Activated T-cell treated with anti-CD3 and anti-CD28 coated beads, Interleukin-2, amount 50 U/mL, for 4 hours (primary cell): Measurements from ENCODE around the gene MAT2A. TPM values are rescaled to one million over a fixed set of nuclear protein-coding genes. Genes with fewer than 3 reads are reported as not detected.
"Not testable (repeated sequence)": the region's sequence is repeated elsewhere in the genome, so short reads cannot be mapped to it uniquely, and the experiment has no call there.

Source experiments
- ATAC-seq, 2 donors: fragments of 200-7000 bp; cut with Tn5 transposase; one replicate each; pipeline ENCODE4 v1.10.0; 2021
- DNase-seq: peaks from one replicate; pipeline ENCODE4 v3.0.0-alpha.2; 2020
- H3K27me3 Mint-ChIP-seq: one replicate; pipeline ENCODE4 v1.8.0; 2021; ENCODE audit warnings: low read depth, mixed read lengths
- H3K36me3 Mint-ChIP-seq: one replicate; pipeline ENCODE4 v1.8.0; 2022; ENCODE audit warnings: mixed read lengths; ENCODE audit not compliant: insufficient read depth
- H3K4me1 Mint-ChIP-seq: one replicate; pipeline ENCODE4 v1.8.0; 2021; ENCODE audit warnings: low read depth, mixed read lengths
- H3K4me3 Mint-ChIP-seq: one replicate; pipeline ENCODE4 v1.8.0; 2021; ENCODE audit warnings: mild to moderate bottlenecking, moderate library complexity, mixed read lengths
- H3K9me3 Mint-ChIP-seq: one replicate; pipeline ENCODE4 v1.8.0; 2021; ENCODE audit warnings: mixed read lengths
- total RNA-seq, 3 donors: library from RNA; stranded (reverse); gene quantifications; one replicate each; pipeline ENCODE4 v1.2.1, GENCODE V29; 2021

The MAT2A gene
- total RNA-seq, 3 donors from 2014 or later = 399 to 423 (median 404) TPM

GRCh38 chr2:85589181-85589580, 50.2 kb downstream of the MAT2A start:
- no peaks in the 10 kb centered on the region for H3K36me3 Mint-ChIP-seq
- no peak for ATAC-seq

GRCh38 chr2:85589982-85590791, 51.2 kb downstream of the MAT2A start:
- Mint-ChIP-seq H3K9me3 (no peaks in the 10 kb centered on the region), H3K36me3 (no peaks in the 10 kb centered on the region), H3K4me3 (no peak overlapping the region), H3K27me3 (no peaks in the 10 kb centered on the region), H3K4me1 (peaks cover 35% of the 10 kb centered on the region)
- no peak for DNase-seq
- no peak for ATAC-seq

More at GRCh38 chr2:85589181-85589580, 50.2 kb downstream of the MAT2A start:
- H3K4me3 Mint-ChIP-seq = no peak overlapping the region
- H3K4me1 Mint-ChIP-seq = peaks cover 32% of the 10 kb centered on the region
- no peaks in the 10 kb centered on the region for H3K27me3 Mint-ChIP-seq
- DNase-seq = no peak
- no peaks in the 10 kb centered on the region for H3K9me3 Mint-ChIP-seq

- no peaks in the 10 kb centered on the region for H3K36me3 Mint-ChIP-seq
- no peaks in the 10 kb centered on the region for H3K27me3 Mint-ChIP-seq
- DNase-seq = no peak
- H3K4me1 Mint-ChIP-seq = peaks cover 32% of the 10 kb centered on the region
- H3K9me3 Mint-ChIP-seq = no peaks in the 10 kb centered on the region
- no peak overlapping the region for H3K4me3 Mint-ChIP-seq
- no peak for ATAC-seq
These were observed 52.0 kb downstream of the MAT2A start for GRCh38 chr2:85590950-85591349.

DNA sequence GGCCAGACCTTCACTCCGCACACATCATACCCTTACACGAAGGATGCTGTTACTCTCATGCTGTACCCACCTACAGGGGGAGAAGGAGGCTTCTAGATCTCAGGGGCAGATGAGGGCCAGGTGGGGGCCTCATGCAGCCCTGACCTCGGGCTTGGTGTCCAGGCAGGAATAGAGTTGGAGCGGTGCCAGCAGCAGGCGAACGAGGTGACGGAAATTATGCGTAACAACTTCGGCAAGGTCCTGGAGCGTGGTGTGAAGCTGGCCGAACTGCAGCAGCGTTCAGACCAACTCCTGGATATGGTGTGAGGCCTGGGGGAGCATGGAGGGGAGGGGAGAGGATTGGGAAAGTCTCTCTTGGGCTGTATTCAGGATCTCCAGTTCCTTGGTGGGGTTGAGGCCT, 52.6 kb downstream of the MAT2A start:
- no peak for ATAC-seq
- Mint-ChIP-seq H3K4me3 (no peak overlapping the region), H3K27me3 (no peaks in the 10 kb centered on the region), H3K4me1 (peaks cover 34% of the 10 kb centered on the region), H3K9me3 (no peaks in the 10 kb centered on the region), H3K36me3 (no peaks in the 10 kb centered on the region)
- no peak for DNase-seq

DNA sequence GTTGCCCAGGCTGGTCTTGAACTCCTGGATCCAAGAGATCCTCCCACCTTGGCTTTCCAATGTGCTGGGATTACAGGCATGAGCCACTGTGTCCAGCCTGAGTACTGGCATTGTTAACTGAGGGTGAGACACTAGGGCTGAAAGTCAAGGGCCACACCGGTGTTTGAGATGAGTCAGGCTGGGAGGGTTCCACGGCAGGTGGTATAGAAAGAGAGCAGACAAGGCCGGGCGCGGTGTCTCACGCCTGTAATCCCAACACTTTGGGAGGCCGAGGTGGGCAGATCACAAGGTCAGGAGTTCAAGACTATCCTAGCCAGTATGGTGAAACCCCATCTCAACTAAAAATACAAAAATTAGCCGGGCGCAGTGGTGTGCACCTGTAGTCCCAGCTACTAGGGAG, 53.3 kb downstream of the MAT2A start:
- not testable (repeated sequence) for ATAC-seq, H3K9me3 Mint-ChIP-seq, DNase-seq, H3K27me3 Mint-ChIP-seq, H3K36me3 Mint-ChIP-seq
- Mint-ChIP-seq H3K4me3 (peak overlapping the region; percentile 38), H3K4me1 (peaks cover 39% of the 10 kb centered on the region)

- Mint-ChIP-seq H3K36me3 (peaks cover 1% of the 10 kb centered on the region), H3K4me3 (peak overlapping the region; percentile 40)
These were observed 54.1 kb downstream of the MAT2A start for GRCh38 chr2:85593023-85593422.

More at GRCh38 chr2:85593023-85593422, 54.1 kb downstream of the MAT2A start:
- H3K4me1 Mint-ChIP-seq = peaks cover 34% of the 10 kb centered on the region
- DNase-seq = no peak
- ATAC-seq = no peak
- no peaks in the 10 kb centered on the region for H3K9me3 Mint-ChIP-seq
- no peaks in the 10 kb centered on the region for H3K27me3 Mint-ChIP-seq

Other genes starting within 250 kb of the MAT2A start
- gene TGOLN2, start 211.2 kb upstream of the MAT2A start, total RNA-seq = 10 to 100 TPM; 93.8 to 99.6 (median 98.1) TPM
- gene RETSAT, start 184.6 kb upstream of the MAT2A start, total RNA-seq = 10 to 100 TPM; 16.0 to 18.6 (median 16.2) TPM
- 1 to 10 TPM; 5.5 to 9.9 (median 8.8) TPM for gene ELMOD3, start 184.4 kb upstream of the MAT2A start, total RNA-seq
- 10 to 100 TPM in 1 of 3 donors, 1 to 10 TPM in 2; 9.1 to 10.9 (median 9.5) TPM for gene CAPG, start 128.8 kb upstream of the MAT2A start, total RNA-seq
- under 1 TPM; 0.26 to 0.54 (median 0.40) TPM for gene SH2D6, start 120.5 kb upstream of the MAT2A start, total RNA-seq
- 10 to 100 TPM; 20.8 to 24.0 (median 22.1) TPM for gene GGCX, start 22.3 kb downstream of the MAT2A start, total RNA-seq
- gene VAMP8, start 38.4 kb downstream of the MAT2A start, total RNA-seq = 10 to 100 TPM; 64.6 to 75.9 (median 71.2) TPM
- 10 to 100 TPM in 1 of 3 donors, 1 to 10 TPM in 2; 7.3 to 12.1 (median 9.3) TPM for gene VAMP5, start 45.3 kb downstream of the MAT2A start, total RNA-seq
- gene RNF181, start 56.6 kb downstream of the MAT2A start, total RNA-seq = 100 to 1,000 TPM in 1 of 3 donors, 10 to 100 TPM in 2; 87.8 to 108 (median 94.0) TPM
- 10 to 100 TPM in 2 of 3 donors, 1 to 10 TPM in 1; 9.7 to 11.9 (median 10.5) TPM for gene TMEM150A, start 63.5 kb downstream of the MAT2A start, total RNA-seq
- gene C2orf68, start 72.9 kb downstream of the MAT2A start, total RNA-seq = 10 to 100 TPM; 17.1 to 21.0 (median 18.1) TPM
- 100 to 1,000 TPM; 106 to 110 (median 107) TPM for gene USP39, start 77.0 kb downstream of the MAT2A start, total RNA-seq
- 1 to 10 TPM; 3.8 to 5.7 (median 5.0) TPM for gene SFTPB, start 129.0 kb downstream of the MAT2A start, total RNA-seq
- 10 to 100 TPM in 2 of 3 donors, 1 to 10 TPM in 1; 4.3 to 26.5 (median 15.0) TPM for gene GNLY, start 155.2 kb downstream of the MAT2A start, total RNA-seq
- gene ATOH8, start 214.8 kb downstream of the MAT2A start, total RNA-seq = not detected